K562 (cell line): Measurements from ENCODE around the gene NRROS. TPM values are rescaled to one million over a fixed set of nuclear protein-coding genes. Genes with fewer than 3 reads are reported as not detected.

Experiments used
- FUS ChIP-seq: fragments of 200-400 bp; formaldehyde crosslinking; optimal IDR thresholded peaks from 2 replicates; pipeline ENCODE3; 2017; ENCODE audit warnings: low read depth, low read length
- GATA2 ChIP-seq: sonication (generic); formaldehyde crosslinking; IDR thresholded peaks from 2 replicates; pipeline ENCODE4 v1.4.0; 2020; ENCODE audit warnings: mild to moderate bottlenecking, missing genetic modification reagents
- HNRNPL ChIP-seq: fragments of 200-400 bp; formaldehyde crosslinking; IDR thresholded peaks from 2 replicates; pipeline ENCODE4 v1.6.1; 2017; ENCODE audit warnings: low read depth, mild to moderate bottlenecking, low read length
- KAT7 ChIP-seq: sonication (generic); formaldehyde crosslinking; IDR thresholded peaks from 2 replicates; pipeline ENCODE4 v1.8.0; 2022; ENCODE audit warnings: missing genetic modification reagents, mild to moderate bottlenecking, borderline replicate concordance
- KLF16 ChIP-seq: IDR thresholded peaks from 2 replicates; pipeline ENCODE4 v1.6.1; 2016; ENCODE audit warnings: antibody characterized with exemption
- NCOA1 ChIP-seq: fragments of 450-650 bp; IDR thresholded peaks from 2 replicates; pipeline ENCODE4 v1.6.1; 2016; ENCODE audit warnings: low read depth
- PHF21A ChIP-seq: fragments of 450-650 bp; IDR thresholded peaks from 2 replicates; pipeline ENCODE4 v1.6.1; 2017; ENCODE audit warnings: low read depth, borderline replicate concordance
- SMAD2 ChIP-seq: fragments of 150-350 bp; IDR thresholded peaks from 2 replicates; pipeline ENCODE4 v1.6.1; 2014; ENCODE audit warnings: low read depth, mild to moderate bottlenecking, low read length
- SMAD3 ChIP-seq: fragments of 450-650 bp; formaldehyde crosslinking; conservative IDR thresholded peaks from 2 replicates; pipeline ENCODE4 v1.4.0; 2020; ENCODE audit warnings: mild to moderate bottlenecking
- SMARCA5 ChIP-seq: fragments of 450-650 bp; IDR thresholded peaks from 2 replicates; pipeline ENCODE4 v1.6.1; 2016
- STAT5B ChIP-seq: fragments of 250-450 bp; sonication (Bioruptor Pico); IDR thresholded peaks from 2 replicates; pipeline ENCODE4 v1.8.0; 2021; ENCODE audit warnings: mild to moderate bottlenecking, inconsistent platforms
- TAF7 ChIP-seq: fragments of 450-650 bp; IDR thresholded peaks from 2 replicates; pipeline ENCODE4 v1.6.1; 2016; ENCODE audit warnings: missing genetic modification characterization, missing compliant biosample characterization
- TBL1XR1 ChIP-seq, 2 experiments: IDR thresholded peaks; 2 replicates each; pipeline ENCODE4 v1.6.1; 2012; ENCODE audit warnings: improper control_type of control experiment in 2 of 2, low read length in 2 of 2, mild to moderate bottlenecking in 1 of 2
- TGIF2 ChIP-seq: sonication (generic); formaldehyde crosslinking; IDR thresholded peaks from 2 replicates; pipeline ENCODE4 v1.8.1; 2022; ENCODE audit warnings: mild to moderate bottlenecking, missing genetic modification reagents, moderate library complexity
- YY1 ChIP-seq, 3 experiments: IDR thresholded peaks; 2 replicates each; pipeline ENCODE4 v1.6.1; 2011; ENCODE audit warnings: low read length in 2 of 3, mild to moderate bottlenecking in 2 of 3, moderate library complexity in 2 of 3, borderline replicate concordance in 1 of 3, control low read depth in 1 of 3, low read depth in 1 of 3; ENCODE audit not compliant: insufficient read depth in 3 of 3, insufficient replicate concordance in 2 of 3, control insufficient read depth in 1 of 3, insufficient read length in 1 of 3; ENCODE audit errors: extremely low read depth in 1 of 3
- ZNF384 ChIP-seq: IDR thresholded peaks from 2 replicates; pipeline ENCODE4 v1.6.1; 2012; ENCODE audit warnings: low read depth, low read length, improper control_type of control experiment
- ZNF695 ChIP-seq: fragments of 450-650 bp; formaldehyde crosslinking; IDR thresholded peaks from 2 replicates; pipeline ENCODE4 v1.4.0; 2020; ENCODE audit warnings: mild to moderate bottlenecking, moderate library complexity
- polyA plus RNA-seq, 8 experiments: library from polyadenylated mRNA; depleted of rRNA in 4 of 8; stranded (reverse) in 5 of 8; unstranded in 3 of 8; fragments of >200 nt; fragmentation: Nextera tagmentation in 2 of 8; fragmentation: Illumina TruSeq in 1 of 8; extraction: Ambion mirVana in 2 of 8; extraction: Trizol in 1 of 8; gene quantifications; 2 replicates each; pipeline versions ENCODE4 v1.2.1 to v1.2.3, GENCODE V29; 2011 to 2014; ENCODE audit warnings: inconsistent platforms in 1 of 8, missing spikeins in 1 of 8
- total RNA-seq, 7 experiments: library from RNA; depleted of rRNA in 6 of 7; stranded (reverse); fragments of >200 nt in 6 of 7; fragmentation: Illumina TruSeq in 2 of 7; extraction: Trizol in 2 of 7; gene quantifications; 2 replicates each; pipeline versions ENCODE4 v1.2.1 to v1.2.3, GENCODE V29; 2011 to 2021; ENCODE audit warnings: low replicate concordance in 1 of 7
- TF ChIP-seq, protein P1 (sequence below): fragments of 450-650 bp; IDR thresholded peaks from one replicate; pipeline ENCODE4 v1.6.1; 2018; ENCODE audit warnings: mild to moderate bottlenecking, moderate library complexity; ENCODE audit not compliant: partially characterized antibody
- TF ChIP-seq, protein P2 (sequence below): fragments of 450-650 bp; IDR thresholded peaks from 2 replicates; pipeline ENCODE4 v1.6.1; 2016; ENCODE audit warnings: low read depth, mild to moderate bottlenecking, moderate library complexity
- TF ChIP-seq, protein P3 (sequence below), 2 experiments: fragments of 450-650 bp; IDR thresholded peaks; 2 replicates each; pipeline ENCODE4 v1.6.1; 2016
- TF ChIP-seq, protein P4 (sequence below): fragments of 450-650 bp; IDR thresholded peaks from 2 replicates; pipeline ENCODE4 v1.7.1; 2018; ENCODE audit warnings: mild to moderate bottlenecking, low read depth; ENCODE audit not compliant: partially characterized antibody

Gene NRROS
- total and polyA plus RNA-seq, 9 of the 15 experiments (the other 6 are each of a cell fraction or from before 2014, with no cell fraction given): 0.34 to 13.8 (median 3.8) TPM

DNA sequence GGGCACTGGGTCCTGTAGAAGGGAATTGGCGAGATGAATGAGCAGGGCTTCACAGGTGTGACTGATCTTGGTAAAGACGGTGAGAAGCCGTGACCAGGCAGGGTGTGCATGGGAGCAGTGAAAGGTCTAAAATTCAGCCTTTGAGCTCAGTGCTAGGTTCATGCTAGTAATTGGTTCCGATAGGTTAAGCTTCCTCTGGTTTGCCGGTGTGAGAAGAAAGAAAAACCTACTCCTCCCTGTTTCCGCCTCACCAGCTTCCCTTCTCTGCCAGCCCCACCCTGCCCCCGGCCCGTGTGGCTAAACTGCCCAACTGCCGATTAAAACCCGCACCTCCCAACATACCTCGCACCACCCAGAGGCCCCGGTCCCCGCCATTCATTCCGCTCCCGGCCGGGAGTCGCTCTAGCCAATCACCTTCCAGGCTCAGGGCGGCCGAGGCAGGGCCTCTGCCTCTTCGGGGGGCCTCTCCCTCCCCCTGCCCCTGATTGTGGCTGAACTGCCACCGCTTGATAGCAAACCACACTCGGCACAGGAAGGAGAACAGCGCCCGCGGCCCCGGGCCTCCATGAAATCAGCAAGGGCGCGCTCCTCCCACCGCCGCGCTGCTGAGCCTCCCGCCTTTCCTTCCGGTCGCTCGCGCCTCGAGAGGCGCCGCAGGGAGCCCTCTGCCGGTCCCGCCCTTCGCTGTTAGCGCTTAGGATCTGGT, 7.3 kb upstream of the NRROS start (continued):
- TF ChIP-seq SMAD3 (CRISPR knock-in tag) (peak; percentile 61; the same call in 1 of the 2 replicates), TGIF2 (peak; percentile 73; the same call in 1 of the 2 replicates), PHF21A (peak; percentile 90), TAF7 (peak; percentile 83), KLF16 (peak; percentile 42; the same call in 1 of the 2 replicates), ZNF384 (no peak), NCOA1 (peak; percentile 61; the same call in 1 of the 2 replicates), HNRNPL (peak; percentile 84), STAT5B (CRISPR knock-in tag) (no peak), GATA2 (CRISPR knock-in tag) (peak; percentile 38; the same call in 1 of the 2 replicates), TBL1XR1 (IDR thresholded peaks at IDR 0.05; ENCODE audit: low read length in 2 of 2) (peak in 1 of 2 experiments; percentile 8; a peak in 1 of 4 replicates), SMARCA5 (peak; percentile 11; the same call in 1 of the 2 replicates), SMAD2 (no peak), FUS (peak; percentile 35), YY1 (IDR thresholded peaks at IDR 0.05; ENCODE audit: borderline replicate concordance in 1 of 3, control insufficient read depth in 1 of 3, extremely low read depth in 1 of 3, insufficient read depth in 3 of 3, insufficient read length in 1 of 3, insufficient replicate concordance in 2 of 3, low read depth in 1 of 3, low read length in 2 of 3) (peak; percentile 33 to 87 (median 84)), KAT7 (CRISPR knock-in tag) (peak; percentile 80), ZNF695 (CRISPR knock-in tag) (no peak)
- TF ChIP-seq, protein P1, sequence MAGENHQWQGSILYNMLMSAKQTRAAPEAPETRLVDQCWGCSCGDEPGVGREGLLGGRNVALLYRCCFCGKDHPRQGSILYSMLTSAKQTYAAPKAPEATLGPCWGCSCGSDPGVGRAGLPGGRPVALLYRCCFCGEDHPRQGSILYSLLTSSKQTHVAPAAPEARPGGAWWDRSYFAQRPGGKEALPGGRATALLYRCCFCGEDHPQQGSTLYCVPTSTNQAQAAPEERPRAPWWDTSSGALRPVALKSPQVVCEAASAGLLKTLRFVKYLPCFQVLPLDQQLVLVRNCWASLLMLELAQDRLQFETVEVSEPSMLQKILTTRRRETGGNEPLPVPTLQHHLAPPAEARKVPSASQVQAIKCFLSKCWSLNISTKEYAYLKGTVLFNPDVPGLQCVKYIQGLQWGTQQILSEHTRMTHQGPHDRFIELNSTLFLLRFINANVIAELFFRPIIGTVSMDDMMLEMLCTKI: no peak
- TF ChIP-seq, protein P2, sequence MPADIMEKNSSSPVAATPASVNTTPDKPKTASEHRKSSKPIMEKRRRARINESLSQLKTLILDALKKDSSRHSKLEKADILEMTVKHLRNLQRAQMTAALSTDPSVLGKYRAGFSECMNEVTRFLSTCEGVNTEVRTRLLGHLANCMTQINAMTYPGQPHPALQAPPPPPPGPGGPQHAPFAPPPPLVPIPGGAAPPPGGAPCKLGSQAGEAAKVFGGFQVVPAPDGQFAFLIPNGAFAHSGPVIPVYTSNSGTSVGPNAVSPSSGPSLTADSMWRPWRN: peak; percentile 48; the same call in 1 of the 2 replicates
- TF ChIP-seq, protein P3, sequence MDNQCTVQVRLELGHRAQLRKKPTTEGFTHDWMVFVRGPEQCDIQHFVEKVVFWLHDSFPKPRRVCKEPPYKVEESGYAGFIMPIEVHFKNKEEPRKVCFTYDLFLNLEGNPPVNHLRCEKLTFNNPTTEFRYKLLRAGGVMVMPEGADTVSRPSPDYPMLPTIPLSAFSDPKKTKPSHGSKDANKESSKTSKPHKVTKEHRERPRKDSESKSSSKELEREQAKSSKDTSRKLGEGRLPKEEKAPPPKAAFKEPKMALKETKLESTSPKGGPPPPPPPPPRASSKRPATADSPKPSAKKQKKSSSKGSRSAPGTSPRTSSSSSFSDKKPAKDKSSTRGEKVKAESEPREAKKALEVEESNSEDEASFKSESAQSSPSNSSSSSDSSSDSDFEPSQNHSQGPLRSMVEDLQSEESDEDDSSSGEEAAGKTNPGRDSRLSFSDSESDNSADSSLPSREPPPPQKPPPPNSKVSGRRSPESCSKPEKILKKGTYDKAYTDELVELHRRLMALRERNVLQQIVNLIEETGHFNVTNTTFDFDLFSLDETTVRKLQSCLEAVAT (IDR thresholded peaks at IDR 0.05): peak in 1 of 2 experiments; percentile 66; a peak in 1 of 4 replicates
- TF ChIP-seq, protein P4, sequence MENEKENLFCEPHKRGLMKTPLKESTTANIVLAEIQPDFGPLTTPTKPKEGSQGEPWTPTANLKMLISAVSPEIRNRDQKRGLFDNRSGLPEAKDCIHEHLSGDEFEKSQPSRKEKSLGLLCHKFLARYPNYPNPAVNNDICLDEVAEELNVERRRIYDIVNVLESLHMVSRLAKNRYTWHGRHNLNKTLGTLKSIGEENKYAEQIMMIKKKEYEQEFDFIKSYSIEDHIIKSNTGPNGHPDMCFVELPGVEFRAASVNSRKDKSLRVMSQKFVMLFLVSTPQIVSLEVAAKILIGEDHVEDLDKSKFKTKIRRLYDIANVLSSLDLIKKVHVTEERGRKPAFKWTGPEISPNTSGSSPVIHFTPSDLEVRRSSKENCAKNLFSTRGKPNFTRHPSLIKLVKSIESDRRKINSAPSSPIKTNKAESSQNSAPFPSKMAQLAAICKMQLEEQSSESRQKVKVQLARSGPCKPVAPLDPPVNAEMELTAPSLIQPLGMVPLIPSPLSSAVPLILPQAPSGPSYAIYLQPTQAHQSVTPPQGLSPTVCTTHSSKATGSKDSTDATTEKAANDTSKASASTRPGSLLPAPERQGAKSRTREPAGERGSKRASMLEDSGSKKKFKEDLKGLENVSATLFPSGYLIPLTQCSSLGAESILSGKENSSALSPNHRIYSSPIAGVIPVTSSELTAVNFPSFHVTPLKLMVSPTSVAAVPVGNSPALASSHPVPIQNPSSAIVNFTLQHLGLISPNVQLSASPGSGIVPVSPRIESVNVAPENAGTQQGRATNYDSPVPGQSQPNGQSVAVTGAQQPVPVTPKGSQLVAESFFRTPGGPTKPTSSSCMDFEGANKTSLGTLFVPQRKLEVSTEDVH: peak; percentile 70
